ENCODE data around the gene GABRB2.
"Not testable (repeated sequence)": the region's sequence is repeated elsewhere in the genome, so short reads cannot be mapped to it uniquely, and the experiment has no call there.

GABRB2 gene

GRCh38 chr5:161385027-161385426, 161.5 kb downstream of the GABRB2 start:
- DNase-seq, result no peak

- no peak for DNase-seq
These were observed 163.8 kb downstream of the GABRB2 start for GRCh38 chr5:161382685-161383084.

- no peak for DNase-seq
These were observed 166.0 kb downstream of the GABRB2 start for GRCh38 chr5:161380486-161380885.

- DNase-seq, result no peak
These were observed 167.8 kb downstream of the GABRB2 start for GRCh38 chr5:161378701-161379100.

- DNase-seq, result no peak
These were observed 170.5 kb downstream of the GABRB2 start for GRCh38 chr5:161376034-161376433.

GRCh38 chr5:161373345-161373707, 173.2 kb downstream of the GABRB2 start:
- DNase-seq, result no peak

- no peak for DNase-seq
These were observed 173.7 kb downstream of the GABRB2 start for GRCh38 chr5:161372682-161373344.

GRCh38 chr5:161369022-161369421, 177.5 kb downstream of the GABRB2 start:
- no peak for DNase-seq

GRCh38 chr5:161358446-161358845, 188.1 kb downstream of the GABRB2 start:
- no peak for DNase-seq

- no peak for DNase-seq
These were observed 202.3 kb downstream of the GABRB2 start for GRCh38 chr5:161344234-161344633.

- no peak for DNase-seq
These were observed 203.6 kb downstream of the GABRB2 start for GRCh38 chr5:161342886-161343285.

GRCh38 chr5:161340012-161340411, 206.5 kb downstream of the GABRB2 start:
- DNase-seq, result no peak

- DNase-seq, result no peak
These were observed 213.2 kb downstream of the GABRB2 start for GRCh38 chr5:161333194-161333880.

GRCh38 chr5:161332343-161332742, 214.2 kb downstream of the GABRB2 start:
- DNase-seq, result no peak

GRCh38 chr5:161314033-161314432, 232.5 kb downstream of the GABRB2 start:
- no peak for DNase-seq

GRCh38 chr5:161312882-161313281, 233.6 kb downstream of the GABRB2 start:
- no peak for DNase-seq

- no peak for DNase-seq
These were observed 234.6 kb downstream of the GABRB2 start for GRCh38 chr5:161311965-161312364.

- no peak for DNase-seq
These were observed 235.3 kb downstream of the GABRB2 start for GRCh38 chr5:161311146-161311708.

GRCh38 chr5:161306351-161306995, 240.1 kb downstream of the GABRB2 start:
- no peak for DNase-seq

- DNase-seq, result no peak
These were observed 240.9 kb downstream of the GABRB2 start for GRCh38 chr5:161305601-161306000.

GRCh38 chr5:161302559-161302958, 244.0 kb downstream of the GABRB2 start:
- DNase-seq, result no peak

GRCh38 chr5:161301586-161301985, 244.9 kb downstream of the GABRB2 start:
- no peak for DNase-seq

GRCh38 chr5:161299053-161299452, 247.5 kb downstream of the GABRB2 start:
- no peak for DNase-seq

GRCh38 chr5:161297388-161297787, 249.1 kb downstream of the GABRB2 start:
- not testable (repeated sequence) for DNase-seq

Measured in effector CD4-positive, alpha-beta T cell (primary cell).